Thyroid gland (tissue), 4 donors: ENCODE data around the gene MKI67. TPM values are rescaled to one million over a fixed set of nuclear protein-coding genes. Genes with fewer than 3 reads are reported as not detected.

Experiments used
- DNase-seq, 2 donors: peaks; one replicate each; pipeline ENCODE4 v3.0.0-alpha.2; 2019
- H3K27ac ChIP-seq, 3 donors: fragments of 200-600 bp; sonication (generic); 1 replicate in 2 of 3; 2 replicates in 1 of 3; pipeline ENCODE4 v1.5.1; 2016 to 2019; ENCODE audit warnings: mild to moderate bottlenecking in 1 of 3, moderate library complexity in 1 of 3
- H3K27me3 ChIP-seq: fragments of 200-600 bp; sonication (generic); one replicate; pipeline ENCODE4 v1.5.1; 2019
- H3K36me3 ChIP-seq, 2 donors: fragments of 200-600 bp; sonication (generic); one replicate each; pipeline ENCODE4 v1.5.1; 2016 to 2019
- H3K4me1 ChIP-seq, 2 donors: fragments of 200-600 bp; sonication (generic); one replicate each; pipeline ENCODE4 v1.5.1; 2017 to 2019
- H3K4me3 ChIP-seq, 3 donors: fragments of 200-600 bp; sonication (generic); replicated peaks in 1 of 3; 1 replicate in 2 of 3; 2 replicates in 1 of 3; pipeline ENCODE4 v1.5.1; 2016; ENCODE audit warnings: mild to moderate bottlenecking in 1 of 3
- H3K9me3 ChIP-seq: fragments of 200-600 bp; sonication (generic); one replicate; pipeline ENCODE4 v1.5.1; 2017
- POLR2A ChIP-seq, 2 donors: fragments of 450-650 bp; IDR thresholded peaks; one replicate each; pipeline ENCODE4 v1.6.1; 2017; ENCODE audit warnings: antibody characterized with exemption in 2 of 2, mild to moderate bottlenecking in 2 of 2, moderate library complexity in 1 of 2
- WGBS, 2 donors: methylation state at CpG; one replicate each; pipeline ENCODE4 v1.1.5; 2017; 5-methylcytosine and 5-hydroxymethylcytosine counted together
- intact Hi-C: fragments of 100-400 bp; cut with DNase I; formaldehyde crosslinking; loops from one replicate; pipeline ENCODE4 v1.15.1; 2023
- total RNA-seq, 4 donors: library from RNA; depleted of rRNA; stranded (reverse); fragments of >200 nt; gene quantifications; one replicate each; pipeline ENCODE4 v1.2.3, GENCODE V29; 2016
- TF ChIP-seq, protein P1 (sequence below), 6 experiments: fragments of 200-600 bp in 3 of 6; fragments of 450-650 bp in 3 of 6; sonication (generic) in 3 of 6; IDR thresholded peaks; one replicate each; pipeline ENCODE4 v1.5.1; 2016 to 2019; ENCODE audit warnings: antibody characterized with exemption in 6 of 6, mild to moderate bottlenecking in 2 of 6, inconsistent platforms in 1 of 6, moderate library complexity in 1 of 6

The MKI67 gene
- total RNA-seq, 4 donors from 2014 or later = 0.24 to 1.9 (median 0.76) TPM

DNA sequence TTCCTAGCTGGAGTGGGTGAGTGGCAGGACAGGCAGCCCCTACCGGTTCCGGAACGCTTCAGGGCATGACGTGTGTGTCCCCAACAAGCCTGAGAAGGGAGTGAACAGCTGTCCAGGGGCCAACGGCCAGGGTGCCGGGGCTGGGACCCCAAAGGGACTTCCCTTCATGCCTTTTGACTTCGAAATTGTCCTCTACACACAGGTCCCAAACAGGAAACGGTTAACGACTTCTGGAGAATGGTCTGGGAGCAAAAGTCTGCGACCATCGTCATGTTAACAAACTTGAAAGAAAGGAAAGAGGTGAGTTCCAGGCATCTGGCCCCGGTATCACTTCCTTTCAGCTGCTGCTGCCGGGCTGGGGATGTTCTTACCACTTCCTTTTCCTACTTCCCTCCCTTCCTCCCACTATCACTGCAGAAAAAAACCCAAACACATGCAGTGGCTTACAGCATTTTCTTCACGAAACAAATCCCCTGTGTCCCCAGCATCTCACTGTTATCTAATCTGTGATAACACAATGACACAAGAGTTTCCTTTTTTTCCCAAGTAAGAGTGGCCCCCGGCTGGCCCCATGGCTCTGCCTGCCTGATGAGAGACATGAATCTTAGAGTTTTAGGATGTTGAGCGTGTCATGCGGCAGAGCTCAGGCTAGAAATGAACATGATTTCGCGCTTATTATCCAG is 63.2 kb downstream of the MKI67 start:
- 49 to 52% methylated on average over 13 to 19 of the region's 19 CpGs for WGBS, 2 donors
- intact Hi-C loops = no loop called here
- no peak overlapping the region for H3K4me3 ChIP-seq
- no peaks in the 10 kb centered on the region for H3K36me3 ChIP-seq
- TF ChIP-seq POLR2A (IDR thresholded peaks at IDR 0.05) = no peak
- TF ChIP-seq, protein P1, sequence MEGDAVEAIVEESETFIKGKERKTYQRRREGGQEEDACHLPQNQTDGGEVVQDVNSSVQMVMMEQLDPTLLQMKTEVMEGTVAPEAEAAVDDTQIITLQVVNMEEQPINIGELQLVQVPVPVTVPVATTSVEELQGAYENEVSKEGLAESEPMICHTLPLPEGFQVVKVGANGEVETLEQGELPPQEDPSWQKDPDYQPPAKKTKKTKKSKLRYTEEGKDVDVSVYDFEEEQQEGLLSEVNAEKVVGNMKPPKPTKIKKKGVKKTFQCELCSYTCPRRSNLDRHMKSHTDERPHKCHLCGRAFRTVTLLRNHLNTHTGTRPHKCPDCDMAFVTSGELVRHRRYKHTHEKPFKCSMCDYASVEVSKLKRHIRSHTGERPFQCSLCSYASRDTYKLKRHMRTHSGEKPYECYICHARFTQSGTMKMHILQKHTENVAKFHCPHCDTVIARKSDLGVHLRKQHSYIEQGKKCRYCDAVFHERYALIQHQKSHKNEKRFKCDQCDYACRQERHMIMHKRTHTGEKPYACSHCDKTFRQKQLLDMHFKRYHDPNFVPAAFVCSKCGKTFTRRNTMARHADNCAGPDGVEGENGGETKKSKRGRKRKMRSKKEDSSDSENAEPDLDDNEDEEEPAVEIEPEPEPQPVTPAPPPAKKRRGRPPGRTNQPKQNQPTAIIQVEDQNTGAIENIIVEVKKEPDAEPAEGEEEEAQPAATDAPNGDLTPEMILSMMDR (IDR thresholded peaks at IDR 0.05) = no peak
- H3K27me3 ChIP-seq = no peaks in the 10 kb centered on the region
- DNase-seq = peak in 1 of 2 donors; percentile 25
- H3K9me3 ChIP-seq = no peaks in the 10 kb centered on the region
- peaks cover 0 to 23% of the 10 kb centered on the region in 2 donors for H3K4me1 ChIP-seq
- peak overlapping the region in 2 of 3 donors; percentile 30 to 58 for H3K27ac ChIP-seq

DNA sequence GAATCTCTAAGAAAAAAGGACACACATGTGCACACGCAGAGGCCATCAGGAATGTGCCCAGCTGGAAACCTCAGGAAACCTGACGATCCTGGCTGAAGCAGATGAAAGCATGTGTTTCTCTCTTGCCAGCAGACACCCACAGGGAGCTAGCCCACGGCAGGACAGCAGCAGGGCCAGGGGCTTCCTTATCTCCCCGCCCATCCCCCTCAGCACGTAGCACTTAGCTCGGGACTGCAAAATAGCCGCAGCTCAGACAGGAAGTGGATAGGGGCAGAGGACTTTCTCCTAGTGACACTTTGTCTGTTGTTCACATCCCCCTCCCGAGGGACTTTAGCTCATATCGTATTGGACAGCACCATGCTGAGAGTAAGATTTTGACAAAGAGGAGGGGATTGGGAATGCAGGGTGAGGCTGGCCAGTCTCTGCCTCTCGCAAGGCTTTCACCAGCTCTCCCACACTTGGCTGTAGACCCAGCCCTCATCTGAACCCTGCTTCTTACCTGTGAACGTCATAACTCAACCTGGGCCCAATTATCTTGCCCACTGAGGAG is 63.8 kb downstream of the MKI67 start:
- intact Hi-C loops = no loop called here
- Histone ChIP-seq H3K9me3 (no peaks in the 10 kb centered on the region), H3K36me3 (no peaks in the 10 kb centered on the region), H3K4me1 (peaks cover 0 to 23% of the 10 kb centered on the region in 2 donors), H3K27ac (peak overlapping the region in 2 of 3 donors; percentile 30 to 58), H3K27me3 (no peaks in the 10 kb centered on the region), H3K4me3 (no peak overlapping the region)
- WGBS, 2 donors = 45 to 48% methylated on average over 11 of the region's 11 CpGs
- no peak for TF ChIP-seq POLR2A (IDR thresholded peaks at IDR 0.05)
- TF ChIP-seq, protein P1 (IDR thresholded peaks at IDR 0.05) = no peak
- no peak for DNase-seq

DNA sequence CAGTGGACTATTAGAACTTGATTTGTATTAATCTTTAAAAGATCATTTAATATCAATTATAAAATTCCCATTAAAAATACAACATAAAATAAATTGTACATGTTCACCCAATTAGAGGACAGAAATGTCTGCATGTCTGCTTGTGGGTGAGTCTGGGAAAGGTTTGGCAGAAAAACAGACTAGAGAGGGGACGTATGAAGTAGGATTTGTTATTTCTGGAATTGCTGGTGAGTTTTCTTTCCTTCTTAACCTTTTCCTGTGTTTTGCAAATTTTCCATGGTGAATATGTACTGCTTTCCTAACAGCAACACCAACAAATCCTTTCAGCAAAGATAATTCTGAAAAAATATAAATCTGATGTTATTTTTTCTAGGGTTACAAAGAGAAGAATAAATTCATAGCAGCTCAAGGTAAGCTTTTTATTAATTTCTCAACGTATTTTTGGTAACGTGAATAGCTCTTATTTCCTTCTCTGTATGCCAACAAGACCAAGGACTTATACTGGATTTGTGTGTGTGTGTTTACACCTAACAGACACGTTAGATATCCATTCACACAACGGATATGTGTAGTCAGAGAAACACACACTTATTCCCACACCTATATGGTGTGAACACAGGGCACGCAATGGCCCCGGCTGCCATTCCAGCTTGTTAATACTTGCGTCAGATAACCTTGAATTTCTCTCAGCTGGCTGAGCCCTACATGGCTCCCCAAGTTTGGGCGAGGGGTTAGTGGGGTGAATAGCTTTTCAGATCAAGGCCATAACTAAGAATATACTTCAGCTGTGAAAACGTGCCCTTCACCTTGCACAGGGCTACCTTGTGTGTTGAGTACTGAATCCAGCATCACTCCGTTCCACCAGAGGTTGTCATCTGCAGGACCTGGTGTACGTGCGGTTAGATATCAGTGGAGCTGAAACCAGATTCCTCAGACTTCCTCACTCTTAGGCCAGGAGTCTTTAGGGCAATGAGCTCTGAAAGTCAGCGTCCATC is 64.6 kb downstream of the MKI67 start:
- no peaks in the 10 kb centered on the region for H3K9me3 ChIP-seq
- peaks cover 0 to 23% of the 10 kb centered on the region in 2 donors for H3K4me1 ChIP-seq
- H3K27me3 ChIP-seq = no peaks in the 10 kb centered on the region
- intact Hi-C loops = no loop called here
- 75 to 79% methylated on average over 14 of the region's 14 CpGs for WGBS, 2 donors
- H3K27ac ChIP-seq = peak overlapping the region in 1 of 3 donors; percentile 58
- no peak for DNase-seq
- no peaks in the 10 kb centered on the region for H3K36me3 ChIP-seq
- TF ChIP-seq, protein P1 (IDR thresholded peaks at IDR 0.05) = no peak
- TF ChIP-seq POLR2A (IDR thresholded peaks at IDR 0.05) = no peak
- no peak overlapping the region for H3K4me3 ChIP-seq

DNA sequence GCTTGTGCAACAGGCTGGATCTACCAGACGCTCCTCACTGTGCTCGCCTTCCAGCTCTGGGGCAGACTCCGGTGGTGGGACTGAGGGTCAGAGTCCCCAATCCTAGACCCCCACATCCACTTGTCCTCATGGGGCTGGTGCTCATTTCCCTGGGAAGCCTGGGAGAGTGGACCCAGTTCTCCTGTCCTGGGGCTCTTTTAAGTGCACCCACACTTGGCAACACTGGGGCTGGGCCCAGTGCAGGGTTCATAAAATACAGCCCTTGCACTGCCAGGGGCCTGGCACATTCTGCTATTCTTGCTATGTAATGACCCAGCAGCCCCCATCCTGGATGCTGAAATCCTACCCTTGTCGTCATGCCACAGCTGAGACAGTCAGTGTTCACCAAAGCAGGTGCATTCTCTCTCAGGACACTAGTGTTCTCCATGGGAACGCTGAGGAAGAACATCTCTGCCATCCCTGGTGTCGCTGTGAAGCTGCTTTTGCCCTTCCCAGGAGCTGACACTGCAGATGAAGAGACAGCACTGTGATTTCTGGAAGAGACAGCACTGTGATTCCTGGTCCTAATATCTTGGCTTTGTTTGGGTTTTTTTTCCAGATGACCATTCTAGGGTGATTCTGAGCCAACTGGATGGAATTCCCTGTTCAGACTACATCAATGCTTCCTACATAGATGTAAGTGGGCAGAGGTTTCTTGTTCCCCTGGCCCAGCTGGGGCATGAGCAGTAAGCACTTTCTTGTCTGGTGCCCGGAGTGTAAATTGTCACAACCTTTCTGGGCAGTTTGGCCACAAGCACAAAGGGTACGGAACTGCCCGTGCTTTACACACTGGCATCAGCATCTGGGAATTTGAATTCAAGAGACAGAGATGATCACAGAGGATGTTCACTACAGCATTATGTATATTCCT is 65.6 kb downstream of the MKI67 start:
- H3K9me3 ChIP-seq = no peaks in the 10 kb centered on the region
- no peak for DNase-seq
- TF ChIP-seq, protein P1 (IDR thresholded peaks at IDR 0.05) = no peak
- TF ChIP-seq POLR2A (IDR thresholded peaks at IDR 0.05) = no peak
- peaks cover 0 to 23% of the 10 kb centered on the region in 2 donors for H3K4me1 ChIP-seq
- no peaks in the 10 kb centered on the region for H3K36me3 ChIP-seq
- H3K4me3 ChIP-seq = no peak overlapping the region
- 90 to 94% methylated on average over 9 of the region's 9 CpGs for WGBS, 2 donors
- H3K27me3 ChIP-seq = no peaks in the 10 kb centered on the region
- intact Hi-C loops = no loop called here
- no peak overlapping the region for H3K27ac ChIP-seq
